ENCODE measurements around the gene PLXNA3.

DNA sequence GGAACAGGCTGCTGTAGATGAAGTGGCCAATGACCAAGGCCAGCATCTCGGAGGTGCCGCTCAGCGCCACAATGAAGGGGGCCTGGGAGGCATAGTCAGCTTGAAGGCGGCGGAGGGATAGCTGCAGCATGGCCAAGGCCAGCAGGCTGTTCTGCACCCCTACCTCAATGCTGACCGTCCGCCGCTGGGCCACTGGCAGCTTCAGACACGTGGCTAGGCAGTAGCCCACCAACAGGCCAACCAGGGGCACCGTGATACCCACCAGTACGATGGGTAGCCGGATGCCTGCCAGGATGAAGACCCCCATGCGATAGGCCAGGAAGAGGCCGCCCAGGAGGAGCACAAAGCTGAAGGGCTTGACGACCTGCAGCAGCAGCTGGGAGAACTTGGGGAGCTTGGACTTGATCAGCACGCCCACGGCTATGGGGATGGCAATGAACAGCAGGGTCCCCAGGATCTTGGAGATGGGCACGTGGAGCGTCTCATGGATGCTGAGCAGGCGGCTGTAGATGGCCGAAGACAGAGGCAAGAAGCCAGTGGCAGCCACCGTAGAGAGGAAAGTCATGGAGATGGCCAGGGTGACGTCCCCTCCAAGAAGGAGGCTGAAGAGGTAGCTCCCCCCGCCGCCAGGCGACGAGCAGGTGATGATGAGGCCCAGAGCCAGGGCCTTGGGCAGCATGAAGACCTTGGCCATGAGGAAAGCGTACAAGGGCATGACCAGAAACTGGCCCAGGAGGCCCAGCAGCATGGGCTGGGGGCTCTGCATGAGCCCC lies 29.6 kb downstream of the PLXNA3 start:
- TF ChIP-seq, protein P1, sequence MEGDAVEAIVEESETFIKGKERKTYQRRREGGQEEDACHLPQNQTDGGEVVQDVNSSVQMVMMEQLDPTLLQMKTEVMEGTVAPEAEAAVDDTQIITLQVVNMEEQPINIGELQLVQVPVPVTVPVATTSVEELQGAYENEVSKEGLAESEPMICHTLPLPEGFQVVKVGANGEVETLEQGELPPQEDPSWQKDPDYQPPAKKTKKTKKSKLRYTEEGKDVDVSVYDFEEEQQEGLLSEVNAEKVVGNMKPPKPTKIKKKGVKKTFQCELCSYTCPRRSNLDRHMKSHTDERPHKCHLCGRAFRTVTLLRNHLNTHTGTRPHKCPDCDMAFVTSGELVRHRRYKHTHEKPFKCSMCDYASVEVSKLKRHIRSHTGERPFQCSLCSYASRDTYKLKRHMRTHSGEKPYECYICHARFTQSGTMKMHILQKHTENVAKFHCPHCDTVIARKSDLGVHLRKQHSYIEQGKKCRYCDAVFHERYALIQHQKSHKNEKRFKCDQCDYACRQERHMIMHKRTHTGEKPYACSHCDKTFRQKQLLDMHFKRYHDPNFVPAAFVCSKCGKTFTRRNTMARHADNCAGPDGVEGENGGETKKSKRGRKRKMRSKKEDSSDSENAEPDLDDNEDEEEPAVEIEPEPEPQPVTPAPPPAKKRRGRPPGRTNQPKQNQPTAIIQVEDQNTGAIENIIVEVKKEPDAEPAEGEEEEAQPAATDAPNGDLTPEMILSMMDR (IDR thresholded peaks at IDR 0.05), result no peak
- no peak for TF ChIP-seq POLR2A (IDR thresholded peaks at IDR 0.05)

All from adrenal gland (tissue), 5 donors.